Mesenchymal stem cell (in vitro differentiated cells and primary cell): ENCODE measurements around the gene UPB1.

Source experiments
- DNase-seq: peaks from one replicate; pipeline ENCODE4 v3.0.0-alpha.2; 2013
- H2AFZ ChIP-seq: one replicate; pipeline ENCODE4 v1.6.1; 2013; ENCODE audit warnings: low read depth, mild to moderate bottlenecking, control low read depth, inconsistent platforms, low read length, moderate library complexity
- H2AK5ac ChIP-seq: 2 replicates; pipeline ENCODE4 v1.6.1; 2013; ENCODE audit warnings: low read length, moderate library complexity, mild to moderate bottlenecking, inconsistent platforms; ENCODE audit not compliant: severe bottlenecking
- H2BK120ac ChIP-seq: one replicate; pipeline ENCODE4 v1.6.1; 2013; ENCODE audit warnings: low read depth, mild to moderate bottlenecking, inconsistent platforms, low read length, moderate library complexity
- H2BK12ac ChIP-seq, 2 experiments: one replicate each; pipeline ENCODE4 v1.6.1; 2013; ENCODE audit warnings: inconsistent platforms in 2 of 2, low read length in 2 of 2, mild to moderate bottlenecking in 2 of 2, moderate library complexity in 2 of 2, control low read depth in 1 of 2
- H2BK15ac ChIP-seq: one replicate; pipeline ENCODE4 v1.6.1; 2013; ENCODE audit warnings: mild to moderate bottlenecking, low read depth, inconsistent platforms; ENCODE audit not compliant: poor library complexity, severe bottlenecking
- H2BK5ac ChIP-seq: 2 replicates; pipeline ENCODE4 v1.6.1; 2013; ENCODE audit warnings: low read depth, mild to moderate bottlenecking, low read length, control low read depth, inconsistent platforms; ENCODE audit not compliant: poor library complexity, severe bottlenecking
- H3K14ac ChIP-seq, 2 experiments: one replicate each; pipeline ENCODE4 v1.6.1; 2013; ENCODE audit warnings: inconsistent platforms in 2 of 2, low read length in 2 of 2, control low read depth in 1 of 2, mild to moderate bottlenecking in 1 of 2, moderate library complexity in 1 of 2
- H3K18ac ChIP-seq, 2 experiments: one replicate each; pipeline ENCODE4 v1.6.1; 2013; ENCODE audit warnings: inconsistent platforms in 2 of 2, low read length in 2 of 2, control low read depth in 1 of 2, low read depth in 1 of 2, mild to moderate bottlenecking in 1 of 2
- H3K23ac ChIP-seq, 2 experiments: one replicate each; pipeline ENCODE4 v1.6.1; 2013; ENCODE audit warnings: inconsistent platforms in 2 of 2, low read length in 2 of 2, mild to moderate bottlenecking in 2 of 2, moderate library complexity in 2 of 2, control low read depth in 1 of 2
- H3K27ac ChIP-seq: 2 replicates; pipeline ENCODE4 v1.5.1; 2013; ENCODE audit warnings: mild to moderate bottlenecking, moderate library complexity, low read length, control low read depth, inconsistent platforms; ENCODE audit not compliant: poor library complexity, severe bottlenecking
- H3K27me3 ChIP-seq, 2 experiments: 2 replicates each; pipeline versions ENCODE4 v1.6.1 to v1.7.0; 2013; ENCODE audit warnings: low read length in 2 of 2, mild to moderate bottlenecking in 2 of 2, moderate library complexity in 2 of 2, control low read depth in 1 of 2, inconsistent platforms in 1 of 2; ENCODE audit not compliant: control insufficient read depth in 1 of 2, insufficient read depth in 1 of 2
- H3K36me3 ChIP-seq, 2 experiments: 2 replicates each; pipeline versions ENCODE4 v1.6.1 to v1.7.0; 2013; ENCODE audit warnings: low read length in 2 of 2, control low read depth in 1 of 2, inconsistent platforms in 1 of 2, low read depth in 1 of 2, mild to moderate bottlenecking in 1 of 2; ENCODE audit not compliant: insufficient read depth in 2 of 2, control insufficient read depth in 1 of 2
- H3K4ac ChIP-seq, 2 experiments: one replicate each; pipeline ENCODE4 v1.6.1; 2013; ENCODE audit warnings: inconsistent platforms in 2 of 2, low read length in 2 of 2, mild to moderate bottlenecking in 2 of 2, moderate library complexity in 2 of 2, control low read depth in 1 of 2, low read depth in 1 of 2
- H3K4me1 ChIP-seq: 2 replicates; pipeline ENCODE4 v1.6.1; 2013; ENCODE audit warnings: low read depth, low read length, control low read depth; ENCODE audit not compliant: control insufficient read depth, insufficient read depth
- H3K4me2 ChIP-seq: 2 replicates; pipeline ENCODE4 v1.6.1; 2013; ENCODE audit warnings: low read length, mild to moderate bottlenecking, inconsistent platforms; ENCODE audit not compliant: poor library complexity, severe bottlenecking
- H3K4me3 ChIP-seq, 2 experiments: 2 replicates each; pipeline versions ENCODE4 v1.5.1 to v1.7.0; 2013; ENCODE audit warnings: low read length in 2 of 2, mild to moderate bottlenecking in 2 of 2, control low read depth in 1 of 2, low read depth in 1 of 2; ENCODE audit not compliant: insufficient read depth in 1 of 2
- H3K79me1 ChIP-seq: replicated peaks from 2 replicates; pipeline ENCODE4 v1.6.1; 2013; ENCODE audit warnings: mild to moderate bottlenecking, control low read depth, low read length, inconsistent platforms; ENCODE audit not compliant: poor library complexity, severe bottlenecking
- H3K9ac ChIP-seq: 2 replicates; pipeline ENCODE4 v1.7.0; 2013; ENCODE audit warnings: mild to moderate bottlenecking, low read length, moderate library complexity
- H3K9me3 ChIP-seq: 2 replicates; pipeline ENCODE4 v1.7.0; 2013; ENCODE audit warnings: mild to moderate bottlenecking, low read length; ENCODE audit not compliant: control insufficient read depth
- H4K8ac ChIP-seq: one replicate; pipeline ENCODE4 v1.6.1; 2013; ENCODE audit warnings: inconsistent platforms, mild to moderate bottlenecking, low read length, moderate library complexity
- H4K91ac ChIP-seq: one replicate; pipeline ENCODE4 v1.6.1; 2013; ENCODE audit warnings: mild to moderate bottlenecking, low read length, inconsistent platforms
- WGBS: methylation state at CpG from one replicate; pipeline ENCODE4 v1.1.7; 2013; ENCODE audit warnings: mixed read lengths; 5-methylcytosine and 5-hydroxymethylcytosine counted together

UPB1 gene

GRCh38 chr22:24465566-24465965, 29.6 kb upstream of the UPB1 start:
- no peak overlapping the region for H2BK5ac ChIP-seq
- H2BK120ac ChIP-seq = no peak overlapping the region
- no peak overlapping the region for H3K14ac ChIP-seq
- H3K9ac ChIP-seq = no peak overlapping the region
- H3K36me3 ChIP-seq = no peaks in the 10 kb centered on the region
- H3K4me3 ChIP-seq = no peak overlapping the region
- no peak overlapping the region for H3K4me2 ChIP-seq
- no peak overlapping the region for H3K4ac ChIP-seq
- H3K4me1 ChIP-seq = peaks cover 8% of the 10 kb centered on the region
- peak overlapping the region in 1 of 2 experiments; percentile 18 for H2BK12ac ChIP-seq
- H3K18ac ChIP-seq = no peak overlapping the region
- WGBS = 50% methylated on average over 5 of the region's 5 CpGs
- H2BK15ac ChIP-seq = no peak overlapping the region
- peak; percentile 58 for DNase-seq
- H4K8ac ChIP-seq = no peak overlapping the region
- H4K91ac ChIP-seq = no peak overlapping the region
- H3K79me1 ChIP-seq = no peaks in the 10 kb centered on the region
- H3K23ac ChIP-seq = no peak overlapping the region
- no peak overlapping the region for H2AFZ ChIP-seq
- no peak overlapping the region for H3K27ac ChIP-seq
- no peaks in the 10 kb centered on the region for H3K9me3 ChIP-seq
- H2AK5ac ChIP-seq = no peak overlapping the region
- H3K27me3 ChIP-seq = no peaks in the 10 kb centered on the region

GRCh38 chr22:24465975-24466374, 29.2 kb upstream of the UPB1 start:
- H3K27me3 ChIP-seq = no peaks in the 10 kb centered on the region
- H4K8ac ChIP-seq = no peak overlapping the region
- H4K91ac ChIP-seq = no peak overlapping the region
- H2BK12ac ChIP-seq = peak overlapping the region in 1 of 2 experiments; percentile 18
- H3K79me1 ChIP-seq = no peaks in the 10 kb centered on the region
- no peak overlapping the region for H3K14ac ChIP-seq
- H3K23ac ChIP-seq = no peak overlapping the region
- no peak overlapping the region for H2AK5ac ChIP-seq
- H3K4me1 ChIP-seq = peaks cover 8% of the 10 kb centered on the region
- no peak overlapping the region for H3K9ac ChIP-seq
- no peak overlapping the region for H2BK5ac ChIP-seq
- no peak overlapping the region for H3K4me2 ChIP-seq
- H3K27ac ChIP-seq = no peak overlapping the region
- no peak overlapping the region for H2BK15ac ChIP-seq
- no peak for DNase-seq
- H2AFZ ChIP-seq = no peak overlapping the region
- H3K9me3 ChIP-seq = no peaks in the 10 kb centered on the region
- no peak overlapping the region for H3K4me3 ChIP-seq
- no peak overlapping the region for H2BK120ac ChIP-seq
- no peak overlapping the region for H3K18ac ChIP-seq
- 96% methylated on average over 3 of the region's 3 CpGs for WGBS
- H3K4ac ChIP-seq = no peak overlapping the region
- no peaks in the 10 kb centered on the region for H3K36me3 ChIP-seq

- Histone ChIP-seq H4K8ac (no peak overlapping the region), H2AK5ac (peak overlapping the region; percentile 45), H3K4me1 (peaks cover 8% of the 10 kb centered on the region), H3K79me1 (no peaks in the 10 kb centered on the region), H2AFZ (no peak overlapping the region), H3K4ac (no peak overlapping the region), H3K4me3 (peak overlapping the region in 1 of 2 experiments; percentile 1), H2BK120ac (no peak overlapping the region), H3K36me3 (no peaks in the 10 kb centered on the region), H4K91ac (no peak overlapping the region), H3K9ac (no peak overlapping the region), H2BK15ac (no peak overlapping the region), H3K27ac (peak overlapping the region; percentile 7), H3K23ac (no peak overlapping the region), H2BK12ac (peak overlapping the region; percentile 6 to 50), H3K27me3 (no peaks in the 10 kb centered on the region), H3K18ac (peak overlapping the region in 1 of 2 experiments; percentile 75), H3K14ac (no peak overlapping the region), H2BK5ac (no peak overlapping the region), H3K9me3 (no peaks in the 10 kb centered on the region), H3K4me2 (peak overlapping the region; percentile 51)
- WGBS = 0% methylated on average over 1 of the region's 1 CpG
- peak; percentile 81 for DNase-seq
Observed at GRCh38 chr22:24466716-24467328, 28.3 kb upstream of the UPB1 start.

GRCh38 chr22:24467340-24467739, 27.8 kb upstream of the UPB1 start:
- no peak overlapping the region for H3K14ac ChIP-seq
- no peak overlapping the region for H3K27ac ChIP-seq
- no peak overlapping the region for H3K4me2 ChIP-seq
- no peak overlapping the region for H3K4me3 ChIP-seq
- peak overlapping the region; percentile 28 for H2BK15ac ChIP-seq
- no peak overlapping the region for H4K8ac ChIP-seq
- H3K4ac ChIP-seq = peak overlapping the region in 1 of 2 experiments; percentile 30
- no peak overlapping the region for H3K23ac ChIP-seq
- H3K9ac ChIP-seq = no peak overlapping the region
- H2BK5ac ChIP-seq = no peak overlapping the region
- H3K4me1 ChIP-seq = peaks cover 8% of the 10 kb centered on the region
- H3K18ac ChIP-seq = peak overlapping the region; percentile 30 to 43
- H2AFZ ChIP-seq = no peak overlapping the region
- H3K27me3 ChIP-seq = no peaks in the 10 kb centered on the region
- H3K9me3 ChIP-seq = no peaks in the 10 kb centered on the region
- no peak overlapping the region for H2BK120ac ChIP-seq
- peak overlapping the region in 1 of 2 experiments; percentile 50 for H2BK12ac ChIP-seq
- no peak overlapping the region for H4K91ac ChIP-seq
- peak overlapping the region; percentile 92 for H2AK5ac ChIP-seq
- DNase-seq = no peak
- H3K79me1 ChIP-seq = no peaks in the 10 kb centered on the region
- WGBS = 98% methylated on average over 2 of the region's 2 CpGs
- no peaks in the 10 kb centered on the region for H3K36me3 ChIP-seq
